Measurements from ENCODE around the gene ZMAT5.

Gene ZMAT5

DNA sequence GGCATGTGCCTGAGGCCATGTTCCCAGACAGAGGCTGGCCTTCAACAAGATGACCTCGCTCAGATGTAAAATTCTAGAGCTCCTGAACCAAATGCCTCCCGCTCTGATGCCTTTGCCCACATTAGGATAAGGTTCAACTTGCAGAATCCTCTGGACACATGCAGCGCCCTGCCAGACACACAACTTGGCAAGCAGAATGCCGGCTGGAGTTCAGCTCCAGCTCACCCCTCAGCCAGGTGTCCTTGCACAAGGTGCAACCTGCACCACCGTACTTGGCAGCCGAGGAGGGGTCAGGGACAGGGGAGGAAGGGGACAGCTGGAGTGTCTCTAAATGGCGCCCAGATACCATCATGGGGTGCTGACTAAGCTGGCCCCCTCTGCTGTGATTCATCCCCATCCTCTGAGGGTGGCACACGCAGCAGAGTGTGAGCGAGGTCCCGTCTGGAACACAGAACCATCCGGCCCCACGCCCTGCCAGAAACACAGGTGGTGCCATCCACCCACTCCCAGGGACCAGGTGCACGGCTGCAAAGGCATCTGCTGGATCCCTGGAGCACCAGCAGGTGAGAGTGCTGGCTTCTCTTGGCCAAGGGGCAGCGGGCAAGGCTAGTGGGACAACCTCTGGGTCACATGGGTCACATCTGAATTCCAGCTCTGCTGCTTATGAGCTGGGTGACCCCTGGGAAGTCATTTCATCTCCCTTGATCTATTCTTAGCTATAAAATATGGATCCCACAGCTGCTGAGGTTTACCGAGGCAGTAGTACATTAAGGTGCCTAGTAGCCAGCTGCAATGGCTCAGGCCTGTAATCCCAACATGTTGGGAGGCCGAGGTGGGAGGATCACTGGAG lies 12.8 kb downstream of the ZMAT5 start:
- no peak for ATAC-seq
- DNase-seq, result no peak

DNA sequence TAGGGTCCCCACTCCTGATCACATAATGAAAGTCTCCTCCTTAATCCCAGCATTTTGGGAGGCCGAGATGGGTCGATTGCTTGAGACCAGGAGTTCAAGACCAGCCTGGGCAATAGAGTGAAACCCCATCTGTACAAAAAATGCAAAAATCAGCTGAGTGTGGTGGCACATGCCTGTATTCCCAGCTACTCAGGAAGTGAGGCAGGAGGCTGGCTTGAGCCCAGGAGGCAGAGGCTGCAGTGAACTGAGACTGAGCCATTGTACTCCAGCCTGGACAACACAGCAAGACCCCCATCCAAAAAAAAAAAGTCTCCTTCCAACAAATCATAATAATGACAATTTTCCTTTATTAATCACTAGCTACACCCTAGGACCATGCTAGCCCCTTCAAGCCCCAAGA lies 15.1 kb downstream of the ZMAT5 start:
- ATAC-seq, result no peak
- DNase-seq, result no peak

- DNase-seq, result peak; percentile 10
- peak; percentile 49 for ATAC-seq
Measured at GRCh38 chr22:29750559-29751538, 16.0 kb downstream of the ZMAT5 start.

- no peak for DNase-seq
- ATAC-seq, result no peak
Measured at GRCh38 chr22:29750029-29750428, 16.8 kb downstream of the ZMAT5 start.

GRCh38 chr22:29748248-29748893 lies 18.4 kb downstream of the ZMAT5 start:
- DNase-seq (no peak), ATAC-seq (no peak)

DNA sequence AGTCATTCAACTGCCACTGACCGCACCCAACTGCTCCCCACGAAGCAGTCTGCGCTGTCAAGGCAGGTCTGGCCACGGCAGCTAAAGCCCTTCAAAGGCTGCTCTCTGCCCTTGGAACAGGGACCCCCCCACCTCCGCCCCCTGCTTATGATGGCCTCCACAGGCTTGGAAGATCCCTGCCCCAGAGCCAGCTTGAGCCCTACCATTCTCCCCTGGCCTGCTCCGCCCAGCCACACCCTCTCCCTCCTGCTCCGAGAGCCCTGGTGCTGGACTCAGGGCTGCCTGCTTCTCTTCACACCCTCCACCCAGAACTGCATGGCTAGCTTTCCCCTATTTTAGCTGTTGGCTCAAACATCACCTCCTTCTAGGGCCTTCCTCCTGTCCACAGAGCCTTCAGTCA lies 19.0 kb downstream of the ZMAT5 start:
- ATAC-seq (no peak), DNase-seq (no peak)

DNA sequence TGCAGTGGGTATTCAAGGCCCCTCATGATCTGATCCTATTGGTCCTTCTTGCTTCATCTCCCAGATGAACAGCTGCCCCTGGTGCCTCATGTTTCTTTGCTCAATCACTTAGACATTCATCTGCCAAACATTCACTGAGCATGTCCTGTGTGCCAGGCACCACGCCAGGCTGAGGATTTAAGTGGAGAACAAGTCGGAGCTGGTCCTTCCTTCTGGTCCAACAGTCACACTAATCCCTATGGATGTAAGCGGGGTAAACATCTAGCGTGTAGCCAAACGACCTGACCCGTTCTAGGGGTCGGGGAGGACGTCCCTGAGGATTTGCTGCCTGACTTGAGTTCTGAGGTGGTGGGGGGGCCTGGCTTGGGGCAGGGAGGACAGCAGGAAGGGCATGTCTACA lies 21.9 kb downstream of the ZMAT5 start:
- ATAC-seq, result no peak
- DNase-seq, result no peak

DNA sequence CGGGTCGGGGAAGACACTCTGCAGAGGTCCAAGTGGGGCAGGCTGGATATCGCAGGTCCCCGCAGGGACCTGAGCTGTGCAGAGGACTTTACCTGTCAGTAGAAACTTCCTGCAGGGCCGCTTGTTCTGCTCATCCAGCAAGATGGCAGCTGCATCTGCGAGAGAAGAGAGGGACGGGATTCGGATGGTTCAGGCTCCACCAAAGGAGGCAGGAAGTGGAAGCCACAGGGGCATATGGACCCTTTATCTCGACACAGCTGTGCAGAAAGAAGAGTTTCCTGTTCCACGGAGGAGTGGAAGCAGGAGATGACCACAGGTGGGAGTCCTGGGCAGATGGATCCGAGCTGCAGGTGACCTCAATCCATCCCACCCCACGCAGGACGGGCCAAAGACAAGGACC lies 24.5 kb downstream of the ZMAT5 start:
- DNase-seq (no peak), ATAC-seq (no peak)

- no peak for DNase-seq
- no peak for ATAC-seq
Measured at GRCh38 chr22:29741926-29742325, 24.9 kb downstream of the ZMAT5 start.

DNA sequence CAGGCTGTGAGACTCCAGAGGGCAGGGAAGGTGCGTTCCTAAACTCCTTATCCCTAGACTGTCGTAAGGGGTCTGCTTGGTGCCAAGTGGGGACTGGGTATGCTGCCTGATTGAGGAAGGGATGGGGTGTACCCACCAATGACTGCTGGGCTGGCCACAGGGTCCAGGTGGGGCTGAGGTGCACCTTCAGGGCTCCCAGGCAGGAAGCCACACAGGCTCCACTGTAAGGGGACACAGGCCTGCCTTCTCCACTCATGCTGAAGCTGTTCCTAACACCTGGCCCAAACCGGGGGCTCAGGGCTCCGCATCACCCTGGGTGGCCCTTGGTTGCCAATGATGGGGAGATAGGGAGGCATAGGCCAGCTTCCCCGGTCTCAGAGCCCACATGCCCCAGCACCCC lies 26.6 kb downstream of the ZMAT5 start:
- ATAC-seq (no peak), DNase-seq (no peak)

GRCh38 chr22:29739346-29739875 lies 27.4 kb downstream of the ZMAT5 start:
- DNase-seq, result no peak
- ATAC-seq, result no peak

DNA sequence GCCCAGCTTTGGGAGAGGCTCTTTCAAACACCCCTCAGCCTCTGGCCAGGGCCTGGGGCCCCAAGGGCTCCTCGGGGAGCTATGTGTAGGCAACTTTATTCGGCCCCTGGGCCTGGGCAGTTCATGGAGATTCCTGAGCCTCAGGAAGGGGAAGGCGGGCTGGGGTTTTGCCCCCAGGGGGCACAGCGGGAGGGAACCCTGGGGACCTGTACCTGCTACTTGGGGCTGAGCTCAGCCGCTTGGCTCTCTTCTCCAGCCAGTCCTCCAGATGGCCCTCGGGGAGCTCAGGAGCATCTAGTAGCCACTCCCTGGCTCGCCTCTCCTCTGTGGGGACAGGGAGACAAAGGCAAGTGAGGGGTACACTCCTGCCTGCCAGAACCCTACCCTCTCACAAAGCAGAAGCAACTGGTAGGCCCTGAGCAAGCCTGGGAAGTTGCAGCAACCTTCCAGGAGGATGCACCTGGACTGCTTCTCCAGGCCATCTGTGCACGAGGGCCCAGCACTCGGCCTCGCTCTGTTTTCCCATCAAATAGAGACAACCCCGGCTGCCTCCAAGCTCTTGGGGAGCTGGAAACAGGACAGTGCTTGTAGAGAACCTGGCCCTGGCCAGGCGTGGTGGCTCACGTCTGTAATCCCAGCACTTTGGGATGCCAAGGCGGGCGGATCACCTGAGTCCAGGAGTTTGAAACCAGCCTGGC lies 28.5 kb downstream of the ZMAT5 start:
- DNase-seq, result no peak
- ATAC-seq, result no peak

- ATAC-seq, result no peak
- DNase-seq, result no peak
Measured at GRCh38 chr22:29737251-29738117, 29.3 kb downstream of the ZMAT5 start.

DNA sequence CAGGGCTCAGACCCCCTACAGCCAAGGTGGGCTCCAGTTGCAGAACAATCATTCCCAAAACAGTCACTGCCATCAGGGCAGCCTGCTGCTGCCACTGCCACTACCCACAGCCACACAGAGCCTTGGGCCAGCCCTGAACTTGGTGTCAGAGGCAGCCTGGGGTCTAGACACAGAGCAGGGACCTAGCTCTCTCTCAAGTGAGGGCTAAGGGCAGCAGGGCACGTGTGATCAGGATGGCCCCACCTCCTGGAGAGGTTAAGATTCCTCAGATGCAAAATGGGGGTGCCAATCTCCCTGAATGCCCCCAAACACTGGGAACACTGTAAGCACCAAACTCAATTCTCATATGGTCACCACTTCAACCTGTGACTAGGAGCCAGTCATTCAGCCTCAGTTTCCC lies 31.4 kb downstream of the ZMAT5 start:
- no peak for ATAC-seq

DNA sequence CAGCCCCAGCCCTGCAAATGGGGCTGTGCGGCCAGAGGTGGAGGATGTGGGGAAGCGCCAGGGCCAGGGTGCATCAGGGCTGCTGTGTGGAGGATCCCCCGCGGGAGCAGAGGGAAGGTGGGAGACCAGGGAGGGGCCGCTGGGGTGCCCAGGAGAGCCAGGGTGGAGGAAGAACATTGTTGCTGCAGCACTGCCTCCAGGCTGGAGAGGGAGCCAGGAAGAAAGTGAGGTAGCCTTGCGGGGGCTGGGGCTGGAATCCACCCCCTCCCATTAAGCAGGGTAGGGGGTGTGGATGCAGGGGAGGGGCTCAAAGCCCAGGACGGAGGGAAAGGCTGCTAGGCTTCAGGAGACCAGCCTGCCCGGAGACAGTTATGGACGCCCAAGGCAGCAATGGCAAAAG lies 32.0 kb downstream of the ZMAT5 start:
- ATAC-seq, result no peak
- DNase-seq, result no peak

More for the DNA sequence above, 31.4 kb downstream of the ZMAT5 start:
- DNase-seq, result no peak

- DNase-seq (no peak), ATAC-seq (no peak)
Measured at GRCh38 chr22:29734406-29734805, 32.4 kb downstream of the ZMAT5 start.

- ATAC-seq (no peak), DNase-seq (no peak)
Measured at GRCh38 chr22:29733362-29734201, 33.2 kb downstream of the ZMAT5 start.

DNA sequence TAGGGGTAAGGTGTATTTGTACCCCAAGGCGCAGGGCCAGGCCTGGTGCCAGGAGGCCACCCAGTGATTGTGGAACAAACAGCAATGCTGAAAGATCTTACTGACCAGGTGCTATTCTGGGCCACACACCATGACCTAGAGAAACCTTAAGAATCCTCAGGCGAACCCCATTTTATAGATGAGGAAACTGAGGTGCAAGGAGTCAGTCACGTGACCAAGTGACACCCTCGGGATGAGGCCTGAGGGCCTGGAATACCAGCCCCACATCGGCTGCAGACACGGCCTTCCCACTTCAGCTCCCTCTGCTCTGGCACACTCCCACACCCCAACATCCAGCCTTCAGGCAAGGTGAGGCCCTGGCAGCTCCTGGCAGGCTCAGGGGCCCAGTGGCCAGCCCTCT lies 33.9 kb downstream of the ZMAT5 start:
- no peak for DNase-seq
- ATAC-seq, result no peak

- DNase-seq (no peak), ATAC-seq (no peak)
Measured at GRCh38 chr22:29731058-29731850, 35.6 kb downstream of the ZMAT5 start.
